Measurements from ENCODE around the gene SPPL3.
"Not testable (repeated sequence)": the region's sequence is repeated elsewhere in the genome, so short reads cannot be mapped to it uniquely, and the experiment has no call there.

The SPPL3 gene

GRCh38 chr12:120904197-120904773 lies at the start of gene SPPL3:
TSS of gene SPPL3 (minus strand) at chr12:120904358. CDS start at chr12:120903867, 491 bp downstream.
- DNase-seq (ENCODE audit: low read depth), result no peak

- DNase-seq (ENCODE audit: low read depth), result no peak
Measured at GRCh38 chr12:120950807-120951206, 46.6 kb upstream of the SPPL3 start.

- not testable (repeated sequence) for DNase-seq (ENCODE audit: low read depth)
Measured at GRCh38 chr12:120950260-120950799, 46.2 kb upstream of the SPPL3 start.

GRCh38 chr12:120945516-120945915 lies 41.4 kb upstream of the SPPL3 start:
- not testable (repeated sequence) for DNase-seq (ENCODE audit: low read depth)

- DNase-seq (ENCODE audit: low read depth), result no peak
Measured at GRCh38 chr12:120944645-120945217, 40.6 kb upstream of the SPPL3 start.

- DNase-seq (ENCODE audit: low read depth), result no peak
Measured at GRCh38 chr12:120943482-120943881, 39.3 kb upstream of the SPPL3 start.

- DNase-seq (ENCODE audit: low read depth), result no peak
Measured at GRCh38 chr12:120941846-120942405, 37.8 kb upstream of the SPPL3 start.

- no peak for DNase-seq (ENCODE audit: low read depth)
Measured at GRCh38 chr12:120941412-120941811, 37.3 kb upstream of the SPPL3 start.

- no peak for DNase-seq (ENCODE audit: low read depth)
Measured at GRCh38 chr12:120940799-120941198, 36.6 kb upstream of the SPPL3 start.

GRCh38 chr12:120940006-120940405 lies 35.8 kb upstream of the SPPL3 start:
- DNase-seq (ENCODE audit: low read depth), result no peak

GRCh38 chr12:120939523-120939922 lies 35.4 kb upstream of the SPPL3 start:
- no peak for DNase-seq (ENCODE audit: low read depth)

GRCh38 chr12:120938496-120938895 lies 34.3 kb upstream of the SPPL3 start:
- DNase-seq (ENCODE audit: low read depth), result no peak

GRCh38 chr12:120936197-120936596 lies 32.0 kb upstream of the SPPL3 start:
- no peak for DNase-seq (ENCODE audit: low read depth)

- no peak for DNase-seq (ENCODE audit: low read depth)
Measured at GRCh38 chr12:120933786-120934185, 29.6 kb upstream of the SPPL3 start.

- DNase-seq (ENCODE audit: low read depth), result no peak
Measured at GRCh38 chr12:120932956-120933526, 28.9 kb upstream of the SPPL3 start.

GRCh38 chr12:120932058-120932457 lies 27.9 kb upstream of the SPPL3 start:
- no peak for DNase-seq (ENCODE audit: low read depth)

GRCh38 chr12:120930032-120930431 lies 25.9 kb upstream of the SPPL3 start:
- DNase-seq (ENCODE audit: low read depth), result no peak

GRCh38 chr12:120928864-120929652 lies 24.9 kb upstream of the SPPL3 start:
- DNase-seq (ENCODE audit: low read depth), result no peak

- DNase-seq (ENCODE audit: low read depth), result no peak
Measured at GRCh38 chr12:120925740-120926563, 21.8 kb upstream of the SPPL3 start.

- DNase-seq (ENCODE audit: low read depth), result no peak
Measured at GRCh38 chr12:120922279-120922678, 18.1 kb upstream of the SPPL3 start.

- no peak for DNase-seq (ENCODE audit: low read depth)
Measured at GRCh38 chr12:120921637-120922036, 17.5 kb upstream of the SPPL3 start.
